ENCODE results near the gene MALT1.

- TF ChIP-seq POLR2A (IDR thresholded peaks at IDR 0.05) (no peak), CTCF (IDR thresholded peaks at IDR 0.05) (no peak), EP300 (IDR thresholded peaks at IDR 0.05) (no peak)
These were observed 41.2 kb upstream of the MALT1 start for GRCh38 chr18:58630071-58630470.
